Naive B cell (primary cell): Measurements from ENCODE around the gene ASPG. TPM values are rescaled to one million over a fixed set of nuclear protein-coding genes. Genes with fewer than 3 reads are reported as not detected.

Experiments used
- ATAC-seq, 2 donors: fragments of 150-1000 bp; cut with Tn5 transposase; 2 replicates each; pipeline ENCODE4 v1.10.0; 2021; ENCODE audit warnings: low read depth in 2 of 2, mild to moderate bottlenecking in 2 of 2, moderate library complexity in 2 of 2
- DNase-seq: peaks from one replicate; pipeline ENCODE4 v3.0.0; 2022
- H3K27ac Mint-ChIP-seq, 6 donors: one replicate each; pipeline ENCODE4 v1.8.0; 2020 to 2022; ENCODE audit warnings: mild to moderate bottlenecking in 6 of 6, mixed read lengths in 6 of 6, moderate library complexity in 5 of 6, inconsistent platforms in 2 of 6
- H3K27me3 Mint-ChIP-seq, 3 donors: one replicate each; pipeline ENCODE4 v1.8.0; 2021 to 2022; ENCODE audit warnings: mixed read lengths in 3 of 3, mild to moderate bottlenecking in 1 of 3
- H3K36me3 Mint-ChIP-seq, 2 donors: one replicate each; pipeline ENCODE4 v1.8.0; 2020 to 2022; ENCODE audit warnings: mixed read lengths in 2 of 2, inconsistent platforms in 1 of 2, mild to moderate bottlenecking in 1 of 2
- H3K4me1 Mint-ChIP-seq, 3 donors: one replicate each; pipeline ENCODE4 v1.8.0; 2020 to 2022; ENCODE audit warnings: mixed read lengths in 3 of 3, inconsistent platforms in 1 of 3, mild to moderate bottlenecking in 1 of 3, moderate library complexity in 1 of 3
- H3K4me3 Mint-ChIP-seq, 8 donors: one replicate each; pipeline ENCODE4 v1.8.0; 2020 to 2022; ENCODE audit warnings: mild to moderate bottlenecking in 8 of 8, mixed read lengths in 8 of 8, moderate library complexity in 8 of 8, inconsistent platforms in 2 of 8
- H3K9me3 Mint-ChIP-seq, 7 donors: one replicate each; pipeline ENCODE4 v1.8.0; 2020 to 2022; ENCODE audit warnings: mixed read lengths in 7 of 7, mild to moderate bottlenecking in 5 of 7, inconsistent platforms in 2 of 7, moderate library complexity in 1 of 7
- polyA plus RNA-seq, 6 donors: library from polyadenylated mRNA; unstranded; fragments of 300-500 nt; fragmentation: Illumina TruSeq; gene quantifications; one replicate each; pipeline ENCODE4 v1.2.3, GENCODE V29; 2021; ENCODE audit warnings: low read depth in 6 of 6

Gene ASPG
- polyA plus RNA-seq, 6 donors from 2014 or later = not detected

DNA sequence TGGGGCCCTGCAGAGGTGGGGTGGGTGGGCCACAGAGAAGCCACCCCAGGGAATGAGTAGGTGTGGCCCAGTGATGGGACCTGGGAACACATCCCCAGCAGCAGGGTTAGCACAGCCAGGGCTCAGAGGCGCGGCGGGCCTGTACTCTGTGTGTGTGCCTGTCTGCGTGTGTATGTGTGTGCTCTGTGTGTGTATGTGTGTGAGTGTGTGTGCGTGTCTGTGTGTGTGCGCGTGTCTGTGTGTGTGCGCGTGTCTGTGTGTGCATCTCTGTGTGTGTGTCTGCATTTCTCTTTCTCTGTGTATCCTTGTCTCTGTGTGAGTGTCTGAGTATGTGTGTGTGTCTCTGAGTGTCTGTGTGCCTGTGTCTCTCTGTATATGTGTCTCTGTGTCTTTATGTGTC, 79.0 kb downstream of the ASPG start:
- H3K36me3 Mint-ChIP-seq = no peaks in the 10 kb centered on the region
- peaks cover 0 to 3% (median 0%) of the 10 kb centered on the region in 3 donors for H3K4me1 Mint-ChIP-seq
- no peaks in the 10 kb centered on the region for H3K9me3 Mint-ChIP-seq
- no peak overlapping the region for H3K27ac Mint-ChIP-seq
- DNase-seq = no peak
- ATAC-seq = no peak
- H3K4me3 Mint-ChIP-seq = no peak overlapping the region
- no peaks in the 10 kb centered on the region for H3K27me3 Mint-ChIP-seq

Other genes starting within 250 kb of the ASPG start
- gene PPP1R13B, start 238.1 kb upstream of the ASPG start, polyA plus RNA-seq = 1 to 10 TPM in 4 of 6 donors, under 1 TPM in 1, not detected in 1; 0.65 to 4.6 (median 1.8) TPM
- 1 to 10 TPM in 1 of 6 donors, under 1 TPM in 3, not detected in 2; 0.37 to 3.8 (median 0.85) TPM for gene TDRD9, start 157.2 kb upstream of the ASPG start, polyA plus RNA-seq
- not detected for gene RD3L, start 143.2 kb upstream of the ASPG start, polyA plus RNA-seq
- not detected for gene KIF26A, start 52.9 kb downstream of the ASPG start, polyA plus RNA-seq